Measurements from ENCODE around the gene OR2T11. TPM values are rescaled to one million over a fixed set of nuclear protein-coding genes. Genes with fewer than 3 reads are reported as not detected.

OR2T11 gene
- total and polyA plus RNA-seq, 7 donors, result not detected

Other genes starting within 250 kb of the OR2T11 start
- gene OR2T1, start 232.0 kb downstream of the OR2T11 start, total RNA-seq, result not detected
- not detected for gene OR2T1, start 232.0 kb downstream of the OR2T11 start, polyA plus RNA-seq
- gene OR2T2, start 189.5 kb downstream of the OR2T11 start, total RNA-seq, result not detected
- gene OR2T2, start 189.5 kb downstream of the OR2T11 start, polyA plus RNA-seq, result not detected
- not detected for gene OR2T3, start 161.7 kb downstream of the OR2T11 start, total RNA-seq
- gene OR2T3, start 161.7 kb downstream of the OR2T11 start, polyA plus RNA-seq, result not detected
- gene OR2T5, start 146.5 kb downstream of the OR2T11 start, total RNA-seq, result not detected
- not detected for gene OR2T5, start 146.5 kb downstream of the OR2T11 start, polyA plus RNA-seq
- gene OR2G6, start 127.0 kb downstream of the OR2T11 start, total RNA-seq, result not detected
- gene OR2G6, start 127.0 kb downstream of the OR2T11 start, polyA plus RNA-seq, result not detected
- not detected for gene OR2T29, start 72.3 kb downstream of the OR2T11 start, total RNA-seq
- gene OR2T29, start 72.3 kb downstream of the OR2T11 start, polyA plus RNA-seq, result not detected
- not detected for gene OR2T34, start 60.3 kb downstream of the OR2T11 start, total RNA-seq
- gene OR2T34, start 60.3 kb downstream of the OR2T11 start, polyA plus RNA-seq, result not detected
- gene OR2T10, start 37.4 kb downstream of the OR2T11 start, total RNA-seq, result not detected
- not detected for gene OR2T10, start 37.4 kb downstream of the OR2T11 start, polyA plus RNA-seq
- not detected for gene OR2T35, start 10.2 kb upstream of the OR2T11 start, total RNA-seq
- not detected for gene OR2T35, start 10.2 kb upstream of the OR2T11 start, polyA plus RNA-seq
- gene OR2T27, start 20.4 kb upstream of the OR2T11 start, total RNA-seq, result not detected
- gene OR2T27, start 20.4 kb upstream of the OR2T11 start, polyA plus RNA-seq, result not detected
- not detected for gene OR14I1, start 67.7 kb upstream of the OR2T11 start, total RNA-seq
- gene OR14I1, start 67.7 kb upstream of the OR2T11 start, polyA plus RNA-seq, result not detected
- not detected for gene LYPD8, start 120.7 kb upstream of the OR2T11 start, total RNA-seq
- gene LYPD8, start 120.7 kb upstream of the OR2T11 start, polyA plus RNA-seq, result not detected
- gene SH3BP5L, start 190.8 kb upstream of the OR2T11 start, total RNA-seq, result 10 to 100 TPM; 18.6 to 27.9 (median 24.8) TPM
- gene SH3BP5L, start 190.8 kb upstream of the OR2T11 start, polyA plus RNA-seq, result 10 to 100 TPM; 21.1 to 52.7 (median 42.0) TPM
- gene ZNF672, start 203.1 kb upstream of the OR2T11 start, total RNA-seq, result 10 to 100 TPM; 46.2 to 57.0 (median 48.8) TPM
- 10 to 100 TPM; 25.3 to 51.9 (median 39.5) TPM for gene ZNF672, start 203.1 kb upstream of the OR2T11 start, polyA plus RNA-seq
- gene ZNF692, start 224.0 kb upstream of the OR2T11 start, total RNA-seq, result 10 to 100 TPM; 13.4 to 22.9 (median 16.0) TPM
- 10 to 100 TPM; 19.6 to 30.8 (median 19.9) TPM for gene ZNF692, start 224.0 kb upstream of the OR2T11 start, polyA plus RNA-seq

Data from psoas muscle (tissue), 7 donors.